CD4-positive, alpha-beta T cell treated with Interleukin-15 for 1 hour (primary cell): ENCODE results near the gene IL37.
"Not testable (repeated sequence)": the region's sequence is repeated elsewhere in the genome, so short reads cannot be mapped to it uniquely, and the experiment has no call there.

ENCODE experiments used
- DNase-seq: peaks from one replicate; pipeline ENCODE4 v3.0.0-alpha.2; 2020

IL37 gene

DNA sequence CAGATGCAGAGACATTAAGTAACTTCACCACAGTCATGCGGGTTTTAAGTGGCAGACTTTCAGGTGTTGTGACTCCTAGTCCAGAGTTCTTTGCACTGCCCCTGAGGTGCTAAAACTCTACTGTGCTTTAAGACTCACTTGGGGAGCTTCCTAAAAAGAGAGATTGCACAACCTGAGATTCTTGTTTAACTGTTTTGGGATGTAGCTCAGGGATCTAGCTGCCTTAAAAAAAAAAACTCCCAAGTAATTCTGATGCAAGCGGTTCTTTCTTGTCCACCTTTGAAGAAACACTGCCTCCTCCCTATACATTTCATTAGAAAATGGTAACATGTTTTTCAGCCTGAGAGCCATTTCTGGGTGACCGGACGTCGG is 13.0 kb downstream of the IL37 start:
- no peak for DNase-seq

- DNase-seq = no peak
Observed at GRCh38 chr2:112924360-112924759, 13.4 kb downstream of the IL37 start.

- DNase-seq = no peak
Observed at GRCh38 chr2:112924821-112925220, 13.9 kb downstream of the IL37 start.

GRCh38 chr2:112926707-112927106 is 15.7 kb downstream of the IL37 start:
- no peak for DNase-seq

DNA sequence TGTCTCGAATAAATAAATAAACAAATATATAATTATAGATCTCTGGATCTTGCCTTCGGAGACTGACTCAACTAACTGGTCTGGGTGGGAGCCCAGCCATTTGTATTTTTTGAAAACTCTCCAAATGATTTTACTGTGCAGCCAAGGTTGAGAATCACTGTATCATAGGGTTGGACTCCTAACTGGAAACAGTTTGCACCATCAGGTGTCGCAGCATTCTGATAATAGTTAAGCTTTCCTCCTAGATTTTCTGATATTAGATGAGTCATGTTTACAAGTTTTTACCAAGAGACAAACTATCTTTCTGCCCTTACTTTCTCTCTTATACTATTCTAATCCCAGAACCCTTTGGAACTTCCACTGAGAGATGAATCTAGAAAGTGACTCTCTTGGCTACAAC is 16.8 kb downstream of the IL37 start:
- DNase-seq = no peak

DNA sequence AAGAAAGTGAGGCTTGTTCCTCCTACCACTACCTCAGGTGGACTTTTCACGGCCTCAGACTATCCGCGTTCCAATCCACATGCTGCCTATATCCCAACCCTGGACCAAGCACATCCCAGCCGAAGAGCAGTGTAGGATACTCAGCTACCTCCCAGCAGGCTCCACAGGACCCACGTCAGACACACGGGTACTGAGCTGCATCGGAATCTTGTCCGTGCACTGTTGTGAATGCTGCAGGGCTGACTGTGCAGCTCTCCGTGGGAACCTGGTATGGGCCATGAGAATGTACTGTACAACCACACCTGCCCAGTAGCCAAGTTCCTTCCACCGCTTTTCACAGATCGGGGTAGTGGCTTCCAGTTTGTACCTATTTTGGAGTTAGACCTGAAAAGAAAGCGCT is 22.3 kb downstream of the IL37 start:
- no peak for DNase-seq

DNA sequence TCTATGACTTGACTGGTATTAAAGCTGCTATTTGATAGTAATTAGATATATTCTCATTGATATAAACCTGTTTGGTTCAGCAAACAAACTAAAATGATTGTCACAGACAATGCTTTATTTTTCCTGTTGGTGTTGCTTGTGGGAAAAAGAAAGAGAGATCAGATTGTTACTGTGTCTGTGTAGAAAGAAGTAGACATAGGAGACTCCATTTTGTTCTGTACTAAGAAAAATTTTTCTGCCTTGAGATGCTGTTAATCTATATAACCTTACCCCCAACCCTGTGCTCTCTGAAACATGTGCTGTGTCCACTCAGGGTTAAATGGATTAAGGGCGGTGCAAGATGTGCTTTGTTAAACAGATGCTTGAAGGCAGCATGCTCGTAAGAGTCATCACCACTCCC is 23.2 kb downstream of the IL37 start:
- not testable (repeated sequence) for DNase-seq

DNA sequence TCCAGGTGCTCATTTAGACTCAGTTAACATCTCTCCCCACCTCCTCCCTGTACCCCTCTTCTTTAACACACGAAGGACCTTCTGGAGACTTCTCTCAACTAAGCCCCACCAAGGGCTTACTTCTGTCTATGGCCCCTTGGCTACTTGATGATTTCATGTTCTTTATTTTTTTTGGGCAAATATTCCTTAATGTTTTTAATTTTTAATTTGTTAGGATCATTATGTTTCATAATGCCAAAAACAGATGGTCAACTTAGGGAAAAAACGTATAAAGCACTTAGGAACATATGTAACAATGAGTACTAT is 25.9 kb downstream of the IL37 start:
- no peak for DNase-seq

DNA sequence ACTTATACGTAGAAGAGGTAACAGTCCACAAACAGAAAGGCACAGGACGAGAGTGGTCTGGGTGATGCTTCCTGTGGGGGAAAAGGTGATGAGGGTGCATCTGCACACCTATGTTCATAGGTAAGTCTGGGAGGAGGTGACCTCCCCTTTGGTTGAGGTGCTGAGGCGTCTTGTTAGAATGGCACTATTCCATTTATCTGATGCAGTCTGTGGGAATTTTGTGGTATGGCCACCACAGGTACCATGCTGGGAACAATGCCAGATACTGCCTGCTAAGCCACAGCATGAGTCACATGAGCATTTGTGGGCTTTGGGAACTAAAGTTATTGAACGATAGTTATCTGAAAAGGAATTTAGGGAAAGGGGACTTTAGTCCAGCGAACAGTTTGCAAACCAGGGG is 27.9 kb downstream of the IL37 start:
- DNase-seq = no peak

DNA sequence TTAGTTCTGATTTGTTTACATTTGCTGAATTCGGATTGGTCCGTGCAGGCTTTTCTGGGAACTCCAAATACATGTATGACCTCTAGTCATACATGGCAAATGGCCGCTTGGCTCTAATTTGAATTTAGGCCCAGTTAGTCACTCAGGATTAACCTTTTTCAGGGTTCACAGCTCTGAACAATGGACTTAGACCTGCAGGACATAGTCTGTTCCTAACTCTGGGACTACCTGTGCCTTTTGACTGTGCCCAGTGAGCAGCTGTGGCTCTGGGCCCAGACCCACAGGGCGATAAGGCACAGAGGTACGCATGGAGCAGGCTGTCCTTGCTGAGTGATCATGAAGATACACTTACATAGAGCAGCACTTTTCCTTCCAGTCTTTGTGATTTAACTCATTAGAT is 28.5 kb downstream of the IL37 start:
- DNase-seq = no peak

DNA sequence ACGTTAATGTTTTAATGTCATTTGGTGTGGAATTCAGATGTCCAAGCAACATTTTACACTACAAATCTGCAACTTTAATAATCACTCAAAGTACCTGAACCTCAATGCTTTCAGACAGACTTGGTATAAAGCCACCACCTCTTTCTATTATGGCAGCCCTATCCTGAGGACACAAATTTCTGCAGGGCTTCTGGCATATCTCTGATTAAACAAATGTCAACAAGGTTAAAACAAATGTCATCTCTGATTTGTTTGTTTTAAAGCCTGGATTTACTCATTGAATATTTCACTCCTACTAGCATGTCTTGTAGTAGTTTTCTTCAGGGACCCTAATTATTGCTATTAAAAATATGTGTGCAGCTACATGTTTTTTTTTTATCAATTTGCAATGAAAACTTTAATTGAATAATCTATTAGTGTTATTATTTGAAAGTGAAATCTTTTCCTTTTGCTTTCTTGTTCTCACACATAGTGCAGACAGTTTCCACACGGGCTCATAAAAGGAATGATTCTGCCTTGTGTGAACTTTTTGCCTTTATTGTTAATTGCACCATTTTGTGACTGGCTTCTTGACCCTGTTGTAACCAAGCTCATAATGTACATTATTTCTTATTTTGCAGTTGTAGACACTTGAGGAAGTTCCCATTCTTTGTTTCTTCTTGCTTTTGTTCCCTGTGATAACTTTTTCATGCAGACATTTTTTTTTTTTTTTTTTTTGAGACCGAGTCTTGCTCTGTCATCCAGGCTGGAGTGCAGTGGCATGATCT is 30.1 kb downstream of the IL37 start:
- no peak for DNase-seq

- peak; percentile 58 for DNase-seq
Observed at GRCh38 chr2:112941753-112942653, 31.0 kb downstream of the IL37 start.

DNA sequence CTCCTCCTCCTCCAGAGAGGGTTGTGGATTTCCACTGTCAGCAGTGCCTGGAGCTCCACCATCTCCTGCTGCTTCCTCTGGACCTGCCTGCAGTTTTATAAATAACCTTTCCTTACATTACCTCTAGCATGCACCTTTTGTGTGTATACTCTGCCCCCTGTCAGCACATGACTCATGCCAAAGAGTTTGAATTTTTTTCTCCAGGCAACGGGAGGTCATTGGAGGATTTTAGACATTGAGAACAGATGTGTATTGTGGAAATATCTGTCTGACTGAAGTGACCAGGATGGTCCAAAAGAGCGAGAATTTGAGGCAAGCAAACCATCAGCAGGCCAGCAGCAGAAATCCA is 31.7 kb downstream of the IL37 start:
- DNase-seq = no peak

GRCh38 chr2:112944971-112945370 is 34.0 kb downstream of the IL37 start:
- no peak for DNase-seq

- DNase-seq = no peak
Observed at GRCh38 chr2:112946086-112946485, 35.1 kb downstream of the IL37 start.

DNA sequence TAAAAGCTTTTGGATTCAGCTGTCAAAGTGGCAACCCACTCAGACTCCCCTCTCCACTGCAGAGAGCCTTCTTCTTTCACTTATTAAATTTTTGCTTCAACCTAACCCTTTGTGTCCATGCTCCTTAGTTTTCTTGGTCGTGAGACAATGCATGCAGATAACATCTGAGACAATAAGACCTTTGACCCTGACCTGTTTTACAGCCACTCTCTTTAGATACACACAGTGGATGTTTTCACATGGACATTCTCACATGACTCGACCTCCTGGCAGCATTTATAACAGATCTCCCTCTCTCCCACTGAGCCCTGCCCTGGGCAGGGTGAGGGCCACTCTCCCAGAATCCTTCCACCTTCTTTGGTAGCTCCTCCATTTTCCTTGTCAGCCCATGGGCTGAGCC is 36.4 kb downstream of the IL37 start:
- no peak for DNase-seq

- DNase-seq = no peak
Observed at GRCh38 chr2:112949456-112949855, 38.5 kb downstream of the IL37 start.

DNA sequence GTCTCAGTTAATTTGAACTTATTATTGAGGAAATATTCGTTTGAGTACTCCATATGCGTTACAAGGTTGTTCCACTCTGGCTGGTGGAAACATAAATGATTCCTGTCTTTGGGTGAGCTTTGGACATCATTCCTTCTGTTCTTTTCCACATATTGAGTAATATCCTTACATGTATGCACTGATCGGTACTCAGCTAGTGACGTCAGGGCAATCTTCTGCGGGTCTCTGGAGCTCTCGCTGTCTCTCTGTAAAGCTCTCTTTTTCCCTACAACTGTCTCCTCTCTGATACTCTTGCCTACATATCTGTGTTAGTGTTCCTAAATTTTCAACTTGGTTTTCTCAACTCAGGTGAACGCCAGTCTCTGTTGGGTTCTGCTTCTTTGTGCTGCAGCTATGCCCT is 43.4 kb downstream of the IL37 start:
- DNase-seq = no peak

GRCh38 chr2:112957511-112957910 is 46.5 kb downstream of the IL37 start:
- no peak for DNase-seq

- peak; percentile 27 for DNase-seq
Observed at GRCh38 chr2:112958428-112959108, 47.6 kb downstream of the IL37 start.

GRCh38 chr2:112959109-112959812 is 48.3 kb downstream of the IL37 start:
- DNase-seq = no peak

DNA sequence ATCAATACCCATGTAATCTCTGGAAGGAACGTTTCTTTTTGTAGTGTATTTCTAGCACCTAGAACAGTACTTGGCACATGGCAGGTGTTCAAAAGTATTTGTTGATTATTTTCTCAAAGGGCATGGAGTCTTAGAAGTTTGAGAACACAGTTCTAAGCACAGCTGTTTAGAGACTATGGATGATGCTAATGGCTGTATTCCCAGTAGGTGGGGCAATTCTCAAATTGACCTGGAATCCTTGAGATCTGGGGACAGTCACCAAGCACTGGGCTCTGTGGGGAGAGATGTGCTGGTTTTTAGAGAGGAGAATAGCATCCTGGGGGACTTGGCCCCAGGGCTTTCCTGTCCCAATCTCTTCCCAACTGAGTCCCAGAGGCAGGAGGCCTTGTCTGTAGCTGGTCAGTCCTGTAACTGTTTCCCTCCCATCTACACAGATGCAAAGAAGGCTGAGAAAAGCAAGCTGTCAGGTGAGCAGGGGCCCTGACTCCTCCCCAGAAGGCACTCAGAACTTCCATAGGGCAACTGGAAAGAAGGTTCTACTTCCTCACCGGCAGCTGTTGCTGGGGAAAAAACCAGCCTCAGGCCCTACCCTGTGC is 49.4 kb downstream of the IL37 start:
- no peak for DNase-seq
